BE2C (cell line): ENCODE results near the gene BST1.

ENCODE experiments used
- DNase-seq: peaks from one replicate; pipeline ENCODE4 v3.0.0-alpha.2; 2020
- H3K27me3 ChIP-seq: fragments of 250-450 bp; sonication (Bioruptor Pico); 2 replicates; pipeline ENCODE4 v1.5.1; 2020; ENCODE audit warnings: mild to moderate bottlenecking
- H3K36me3 ChIP-seq: fragments of 250-450 bp; sonication (Bioruptor Pico); 2 replicates; pipeline ENCODE4 v1.5.1; 2020; ENCODE audit warnings: mild to moderate bottlenecking
- H3K4me1 ChIP-seq: fragments of 250-450 bp; sonication (Bioruptor Pico); 2 replicates; pipeline ENCODE4 v1.5.1; 2020
- H3K4me3 ChIP-seq: 2 replicates; pipeline ENCODE4 v1.5.1; 2011; ENCODE audit warnings: low read depth, low read length
- H3K9me3 ChIP-seq: fragments of 250-450 bp; sonication (Bioruptor Pico); 2 replicates; pipeline ENCODE4 v1.5.1; 2020
- CTCF ChIP-seq: IDR thresholded peaks from 2 replicates; pipeline ENCODE4 v1.5.1; 2012; ENCODE audit warnings: mild to moderate bottlenecking, low read depth, low read length

The BST1 gene

DNA sequence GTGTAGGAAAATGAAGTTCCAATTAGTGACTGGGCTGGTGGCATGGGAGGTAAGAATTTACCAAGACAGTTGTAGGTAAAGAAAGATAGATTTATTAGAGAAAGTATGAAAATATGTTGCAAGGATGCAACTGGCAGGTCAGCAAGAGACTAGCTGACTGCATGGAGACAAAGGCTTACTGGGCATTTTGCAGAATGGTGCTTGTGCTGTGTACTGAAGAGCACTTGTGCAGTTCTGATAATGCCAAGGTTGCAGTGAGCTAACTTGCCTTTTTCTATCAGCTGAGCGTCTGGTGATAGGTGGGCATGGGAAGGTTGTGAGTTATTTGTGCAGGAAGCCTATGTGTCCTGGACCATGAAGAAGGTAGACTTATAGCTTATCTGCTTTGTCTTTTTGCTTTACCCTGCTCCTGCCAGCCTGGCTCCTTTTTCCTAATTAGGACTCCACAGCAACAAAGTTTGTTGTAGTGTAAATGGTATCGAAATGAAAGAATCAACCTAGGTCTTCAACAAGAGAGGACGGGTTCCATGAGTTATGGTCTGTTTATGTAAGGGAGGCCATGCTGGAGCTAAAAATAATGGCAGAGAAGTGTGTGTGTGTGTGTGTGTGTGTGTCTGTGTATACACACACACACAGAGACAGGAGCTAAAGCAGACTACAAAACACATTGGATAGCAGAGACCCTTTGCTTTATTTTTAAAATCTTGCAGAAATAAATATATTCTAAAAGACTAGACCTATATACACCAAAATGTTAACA lies 15.0 kb downstream of the BST1 start:
- no peak for TF ChIP-seq CTCF
- DNase-seq: no peak

DNA sequence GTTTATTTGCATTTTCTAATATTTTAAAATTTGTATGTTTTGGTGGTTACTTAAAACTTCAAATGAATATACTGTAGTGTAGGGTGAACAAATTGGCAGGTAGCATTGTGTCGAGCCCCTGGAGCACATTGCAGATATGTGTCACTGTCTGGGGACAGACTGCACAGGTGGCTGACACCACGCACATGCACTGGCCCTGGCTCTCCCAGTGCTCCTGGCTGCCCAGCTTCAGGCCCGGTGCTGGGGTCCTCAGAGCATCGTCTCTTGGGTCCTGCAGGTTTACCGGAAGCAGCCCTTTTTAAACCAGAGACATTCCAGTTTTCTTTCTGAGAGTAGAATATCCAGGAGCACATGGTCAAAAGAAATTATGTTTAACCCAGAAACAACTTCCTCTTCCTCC lies 15.6 kb downstream of the BST1 start:
- no peak for TF ChIP-seq CTCF
- DNase-seq: no peak
- no peaks in the 10 kb centered on the region for H3K27me3 ChIP-seq
- no peak overlapping the region for H3K4me3 ChIP-seq
- no peaks in the 10 kb centered on the region for H3K9me3 ChIP-seq
- H3K4me1 ChIP-seq: no peaks in the 10 kb centered on the region
- no peaks in the 10 kb centered on the region for H3K36me3 ChIP-seq

More for the DNA sequence above, 15.0 kb downstream of the BST1 start:
- Histone ChIP-seq H3K4me3 (no peak overlapping the region), H3K4me1 (no peaks in the 10 kb centered on the region), H3K27me3 (no peaks in the 10 kb centered on the region), H3K36me3 (no peaks in the 10 kb centered on the region), H3K9me3 (no peaks in the 10 kb centered on the region)

GRCh38 chr4:15718959-15719358 lies 16.1 kb downstream of the BST1 start:
- TF ChIP-seq CTCF: no peak

GRCh38 chr4:15719506-15719905 lies 16.6 kb downstream of the BST1 start:
- no peak for DNase-seq
- TF ChIP-seq CTCF: no peak
- H3K36me3 ChIP-seq: no peaks in the 10 kb centered on the region

More at GRCh38 chr4:15718959-15719358, 16.1 kb downstream of the BST1 start:
- H3K4me3 ChIP-seq: no peak overlapping the region
- no peaks in the 10 kb centered on the region for H3K27me3 ChIP-seq
- no peaks in the 10 kb centered on the region for H3K36me3 ChIP-seq
- H3K9me3 ChIP-seq: no peaks in the 10 kb centered on the region
- H3K4me1 ChIP-seq: no peaks in the 10 kb centered on the region
- no peak for DNase-seq

GRCh38 chr4:15720851-15721250 lies 18.0 kb downstream of the BST1 start:
- TF ChIP-seq CTCF: no peak
- Histone ChIP-seq H3K9me3 (no peaks in the 10 kb centered on the region), H3K27me3 (no peaks in the 10 kb centered on the region), H3K4me1 (no peaks in the 10 kb centered on the region), H3K36me3 (no peaks in the 10 kb centered on the region), H3K4me3 (no peak overlapping the region)
- no peak for DNase-seq

More at GRCh38 chr4:15719506-15719905, 16.6 kb downstream of the BST1 start:
- no peaks in the 10 kb centered on the region for H3K9me3 ChIP-seq
- no peak overlapping the region for H3K4me3 ChIP-seq
- no peaks in the 10 kb centered on the region for H3K4me1 ChIP-seq
- H3K27me3 ChIP-seq: no peaks in the 10 kb centered on the region

DNA sequence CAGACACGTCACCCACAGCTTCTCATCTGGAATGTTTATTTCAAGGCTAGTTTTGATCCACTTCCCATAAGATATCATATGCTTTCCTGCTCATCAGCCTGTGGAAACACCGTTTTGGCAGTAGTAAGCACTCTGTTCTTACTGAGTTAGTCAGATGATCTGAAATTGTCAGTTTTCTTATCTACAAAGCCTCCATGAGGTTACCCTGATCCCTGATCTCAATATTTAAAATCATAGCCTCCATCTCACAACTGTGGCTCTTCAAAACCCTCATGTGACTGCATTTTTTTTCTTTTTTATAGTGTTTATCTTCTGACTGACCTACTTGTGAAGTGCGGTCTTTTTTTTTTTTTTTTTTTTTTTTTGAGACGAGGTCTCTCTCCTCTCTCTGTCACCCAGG lies 22.7 kb downstream of the BST1 start:
- no peaks in the 10 kb centered on the region for H3K4me1 ChIP-seq
- no peak overlapping the region for H3K4me3 ChIP-seq

More for the DNA sequence above, 22.7 kb downstream of the BST1 start:
- no peaks in the 10 kb centered on the region for H3K27me3 ChIP-seq
- TF ChIP-seq CTCF: no peak
- no peaks in the 10 kb centered on the region for H3K36me3 ChIP-seq
- no peaks in the 10 kb centered on the region for H3K9me3 ChIP-seq
- no peak for DNase-seq
